WTC11 (cell line): ENCODE measurements around the gene PRELID1.

Source experiments
- CBFB ChIP-seq: sonication (generic); formaldehyde crosslinking; IDR thresholded peaks from 2 replicates; pipeline ENCODE4 v1.8.1; 2022; ENCODE audit warnings: mild to moderate bottlenecking, low read depth, missing genetic modification reagents
- CTCF ChIP-seq: fragments of 200-600 bp; IDR thresholded peaks from 2 replicates; pipeline ENCODE4 v1.8.0; 2022; ENCODE audit warnings: antibody characterized with exemption
- ETV6 ChIP-seq: sonication (generic); formaldehyde crosslinking; IDR thresholded peaks from 2 replicates; pipeline ENCODE4 v1.8.1; 2022; ENCODE audit warnings: mild to moderate bottlenecking, missing genetic modification reagents
- FOXK1 ChIP-seq: sonication (generic); formaldehyde crosslinking; IDR thresholded peaks from 2 replicates; pipeline ENCODE4 v1.8.0; 2022; ENCODE audit warnings: mild to moderate bottlenecking, moderate library complexity, missing genetic modification reagents
- FOXP1 ChIP-seq: sonication (generic); formaldehyde crosslinking; IDR thresholded peaks from 2 replicates; pipeline ENCODE4 v1.8.0; 2022; ENCODE audit warnings: missing genetic modification reagents, mild to moderate bottlenecking, moderate library complexity, borderline replicate concordance
- FOXP4 ChIP-seq: sonication (generic); formaldehyde crosslinking; IDR thresholded peaks from 2 replicates; pipeline ENCODE4 v1.8.0; 2022; ENCODE audit warnings: mild to moderate bottlenecking, missing genetic modification reagents
- JUN ChIP-seq: sonication (generic); formaldehyde crosslinking; IDR thresholded peaks from 2 replicates; pipeline ENCODE4 v1.8.0; 2023; ENCODE audit warnings: mild to moderate bottlenecking, missing genetic modification reagents
- KAT7 ChIP-seq: sonication (generic); formaldehyde crosslinking; IDR thresholded peaks from 2 replicates; pipeline ENCODE4 v1.8.1; 2023; ENCODE audit warnings: missing genetic modification reagents, mild to moderate bottlenecking, borderline replicate concordance
- TCF7 ChIP-seq: sonication (generic); formaldehyde crosslinking; IDR thresholded peaks from 2 replicates; pipeline ENCODE4 v1.8.0; 2022; ENCODE audit warnings: mild to moderate bottlenecking, low read depth, missing genetic modification reagents, moderate library complexity
- TP53 ChIP-seq: sonication (generic); formaldehyde crosslinking; IDR thresholded peaks from 2 replicates; pipeline ENCODE4 v1.8.1; 2023; ENCODE audit warnings: mild to moderate bottlenecking, missing genetic modification reagents
- USF2 ChIP-seq: sonication (generic); formaldehyde crosslinking; IDR thresholded peaks from 2 replicates; pipeline ENCODE4 v1.8.1; 2023; ENCODE audit warnings: mild to moderate bottlenecking, missing genetic modification reagents, moderate library complexity
- ZNF512 ChIP-seq: sonication (generic); formaldehyde crosslinking; IDR thresholded peaks from 2 replicates; pipeline ENCODE4 v1.8.1; 2022; ENCODE audit warnings: missing genetic modification reagents, borderline replicate concordance

GRCh38 chr5:177353093-177353492 is 49.5 kb downstream of the PRELID1 start:
- TF ChIP-seq FOXP4 (CRISPR knock-in tag): no peak
- no peak for TF ChIP-seq KAT7 (CRISPR knock-in tag)
- no peak for TF ChIP-seq CTCF
- TF ChIP-seq USF2 (CRISPR knock-in tag): no peak
- TF ChIP-seq JUN (CRISPR knock-in tag): no peak
- no peak for TF ChIP-seq TCF7
- TF ChIP-seq FOXK1 (CRISPR knock-in tag): no peak
- TF ChIP-seq ZNF512 (CRISPR knock-in tag): no peak
- TF ChIP-seq FOXP1 (CRISPR knock-in tag): no peak
- no peak for TF ChIP-seq TP53 (CRISPR knock-in tag)
- no peak for TF ChIP-seq ETV6
- no peak for TF ChIP-seq CBFB (CRISPR knock-in tag)
